ENCODE data around the gene MAMSTR. TPM values are rescaled to one million over a fixed set of nuclear protein-coding genes. Genes with fewer than 3 reads are reported as not detected.
A peak's percentile ranks its signal among the peaks of the same experiment; 100 is the strongest.
"Not testable (repeated sequence)": the region's sequence is repeated elsewhere in the genome, so short reads cannot be mapped to it uniquely, and the experiment has no call there.

Gene MAMSTR
- 1.7 and 1.9 TPM in 2 replicates for total RNA-seq (2022)
- Bru-seq, nascent RNA, result percentile 36 among the genes with signal in this experiment
- percentile 37 among the genes with signal in this experiment for BruChase-seq, experiment 1, labeled RNA remaining after a 2-hour chase
- BruChase-seq, experiment 2, labeled RNA remaining after a 6-hour chase, result percentile 30 among the genes with signal in this experiment
- long read RNA-seq, partial matches to known transcripts, result 8 of 13 reads
- long read RNA-seq, other reads (novel, unspliced or antisense), result 5 of 13 reads

GRCh38 chr19:48719263-48720171 is at the start of gene MAMSTR:
MAMSTR (minus strand) TSS chr19:48719725; CDS start chr19:48719031, 694 bp downstream.
- ChIA-PET CTCF (interaction anchor here (1.3 kb wide), 1 partner anchor 20 kb away, joined by 8 read pairs; no protein-coding TSS in a partner anchor), POLR2A (no interaction called here)
- TF ChIP-seq, protein P1, sequence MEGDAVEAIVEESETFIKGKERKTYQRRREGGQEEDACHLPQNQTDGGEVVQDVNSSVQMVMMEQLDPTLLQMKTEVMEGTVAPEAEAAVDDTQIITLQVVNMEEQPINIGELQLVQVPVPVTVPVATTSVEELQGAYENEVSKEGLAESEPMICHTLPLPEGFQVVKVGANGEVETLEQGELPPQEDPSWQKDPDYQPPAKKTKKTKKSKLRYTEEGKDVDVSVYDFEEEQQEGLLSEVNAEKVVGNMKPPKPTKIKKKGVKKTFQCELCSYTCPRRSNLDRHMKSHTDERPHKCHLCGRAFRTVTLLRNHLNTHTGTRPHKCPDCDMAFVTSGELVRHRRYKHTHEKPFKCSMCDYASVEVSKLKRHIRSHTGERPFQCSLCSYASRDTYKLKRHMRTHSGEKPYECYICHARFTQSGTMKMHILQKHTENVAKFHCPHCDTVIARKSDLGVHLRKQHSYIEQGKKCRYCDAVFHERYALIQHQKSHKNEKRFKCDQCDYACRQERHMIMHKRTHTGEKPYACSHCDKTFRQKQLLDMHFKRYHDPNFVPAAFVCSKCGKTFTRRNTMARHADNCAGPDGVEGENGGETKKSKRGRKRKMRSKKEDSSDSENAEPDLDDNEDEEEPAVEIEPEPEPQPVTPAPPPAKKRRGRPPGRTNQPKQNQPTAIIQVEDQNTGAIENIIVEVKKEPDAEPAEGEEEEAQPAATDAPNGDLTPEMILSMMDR (IDR thresholded peaks at IDR 0.05; ENCODE audit: insufficient read depth in 1 of 2, low read depth in 1 of 2, low read length in 1 of 2, severe bottlenecking in 1 of 2, unreplicated experiment in 1 of 2), result no peak
- Mint-ChIP-seq H3K36me3 (ENCODE audit: insufficient read depth, unreplicated experiment) (peaks cover 27% of the 10 kb centered on the region), H3K9me3 (ENCODE audit: unreplicated experiment) (no peaks in the 10 kb centered on the region), H3K27ac (ENCODE audit: unreplicated experiment) (peak within 1 kb of the TSS; percentile 97), H3K27me3 (ENCODE audit: insufficient read depth, unreplicated experiment) (no peaks in the 10 kb centered on the region), H3K4me3 (ENCODE audit: unreplicated experiment) (peak within 1 kb of the TSS; percentile 92), H3K4me1 (ENCODE audit: low read depth, unreplicated experiment) (peaks cover 27% of the 10 kb centered on the region)
- Histone ChIP-seq H3K4me3 (ENCODE audit: low read depth, low read length) (peak within 1 kb of the TSS; percentile 79), H3K36me3 (ENCODE audit: control insufficient read depth, insufficient read depth, low read length) (no peaks in the 10 kb centered on the region), H3K9me3 (no peaks in the 10 kb centered on the region), H3K27me3 (replicated peaks; ENCODE audit: control insufficient read depth, insufficient read depth, low read length) (no peaks in the 10 kb centered on the region), H3K4me1 (peaks cover 16% of the 10 kb centered on the region)
- intact Hi-C loops (cut with micrococcal nuclease; ENCODE audit: unreplicated experiment), result loop anchor here (1.0 kb wide), 1 partner anchor 19 kb away; no protein-coding TSS in a partner anchor
- no TSS peak for BruUV-seq (replicated peaks)
- DNase-seq, result no peak

GRCh38 chr19:48768994-48769713 is 49.6 kb upstream of the MAMSTR start:
- H3K9me3 ChIP-seq, result no peaks in the 10 kb centered on the region
- TF ChIP-seq, protein P1 (IDR thresholded peaks at IDR 0.05; ENCODE audit: insufficient read depth in 1 of 2, low read depth in 1 of 2, low read length in 1 of 2, severe bottlenecking in 1 of 2, unreplicated experiment in 1 of 2), result no peak
- ChIA-PET CTCF (interaction anchor here (0.6 to 1.2 kb wide), 2 partner anchors 74 to 429 kb away, joined by 4 to 6 read pairs; no protein-coding TSS in a partner anchor), POLR2A (no interaction called here)
- no TSS peak for BruUV-seq (replicated peaks)
- Mint-ChIP-seq H3K4me3 (ENCODE audit: unreplicated experiment) (no peak overlapping the region), H3K27ac (ENCODE audit: unreplicated experiment) (no peak overlapping the region), H3K9me3 (ENCODE audit: unreplicated experiment) (no peaks in the 10 kb centered on the region), H3K27me3 (ENCODE audit: insufficient read depth, unreplicated experiment) (no peaks in the 10 kb centered on the region), H3K36me3 (ENCODE audit: insufficient read depth, unreplicated experiment) (no peaks in the 10 kb centered on the region), H3K4me1 (ENCODE audit: low read depth, unreplicated experiment) (no peaks in the 10 kb centered on the region)
- no peaks in the 10 kb centered on the region for H3K27me3 ChIP-seq (replicated peaks; ENCODE audit: control insufficient read depth, insufficient read depth, low read length)
- intact Hi-C loops (cut with micrococcal nuclease; ENCODE audit: unreplicated experiment), result no loop called here
- H3K4me3 ChIP-seq (ENCODE audit: low read depth, low read length), result no peak overlapping the region
- H3K36me3 ChIP-seq (ENCODE audit: control insufficient read depth, insufficient read depth, low read length), result no peaks in the 10 kb centered on the region
- H3K4me1 ChIP-seq, result peaks cover 4% of the 10 kb centered on the region; the same call in 1 of the 2 replicates
- DNase-seq, result no peak

DNA sequence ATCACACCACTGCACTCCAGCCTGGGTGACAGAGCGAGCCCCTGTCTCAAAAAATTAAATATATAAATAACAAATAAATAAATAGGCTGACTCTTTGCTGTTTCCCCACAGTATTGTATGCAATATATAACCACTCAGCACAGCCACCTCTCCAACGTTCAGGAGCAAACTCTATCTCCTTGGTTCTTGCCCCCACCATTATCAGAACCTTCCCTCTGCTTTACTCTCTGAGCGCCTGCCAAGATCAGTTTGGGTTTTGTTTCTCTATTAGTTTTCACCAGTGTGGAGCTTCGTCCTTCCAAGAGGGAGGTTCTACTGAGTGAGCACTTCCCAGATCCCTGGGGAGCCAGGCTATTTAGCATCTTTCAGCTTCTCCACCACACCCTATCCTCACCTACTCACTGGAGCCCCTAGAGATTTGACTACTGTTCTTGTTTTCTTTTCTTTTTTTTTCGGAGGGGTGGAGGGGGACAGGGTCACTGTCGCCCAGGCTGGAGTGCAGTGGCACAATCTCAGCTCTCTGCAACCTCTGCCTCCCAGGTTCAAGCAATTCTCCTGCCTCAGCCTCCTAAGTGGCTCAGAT is 48.7 kb upstream of the MAMSTR start:
- H3K36me3 Mint-ChIP-seq (ENCODE audit: insufficient read depth, unreplicated experiment); BruUV-seq (replicated peaks); POLR2A ChIA-PET; H3K27me3 ChIP-seq (replicated peaks; ENCODE audit: control insufficient read depth, insufficient read depth, low read length); DNase-seq; H3K4me1 ChIP-seq; H3K4me3 Mint-ChIP-seq (ENCODE audit: unreplicated experiment); H3K4me3 ChIP-seq (ENCODE audit: low read depth, low read length); intact Hi-C loops (cut with micrococcal nuclease; ENCODE audit: unreplicated experiment); H3K27ac Mint-ChIP-seq (ENCODE audit: unreplicated experiment); H3K27me3 Mint-ChIP-seq (ENCODE audit: insufficient read depth, unreplicated experiment); H3K36me3 ChIP-seq (ENCODE audit: control insufficient read depth, insufficient read depth, low read length); H3K9me3 Mint-ChIP-seq (ENCODE audit: unreplicated experiment); H3K4me1 Mint-ChIP-seq (ENCODE audit: low read depth, unreplicated experiment); H3K9me3 ChIP-seq: not testable (repeated sequence)
- CTCF ChIA-PET, result interaction anchor here (0.7 to 1.2 kb wide), 2 partner anchors 32 to 74 kb away, joined by 4 to 5 read pairs; no protein-coding TSS in a partner anchor

DNA sequence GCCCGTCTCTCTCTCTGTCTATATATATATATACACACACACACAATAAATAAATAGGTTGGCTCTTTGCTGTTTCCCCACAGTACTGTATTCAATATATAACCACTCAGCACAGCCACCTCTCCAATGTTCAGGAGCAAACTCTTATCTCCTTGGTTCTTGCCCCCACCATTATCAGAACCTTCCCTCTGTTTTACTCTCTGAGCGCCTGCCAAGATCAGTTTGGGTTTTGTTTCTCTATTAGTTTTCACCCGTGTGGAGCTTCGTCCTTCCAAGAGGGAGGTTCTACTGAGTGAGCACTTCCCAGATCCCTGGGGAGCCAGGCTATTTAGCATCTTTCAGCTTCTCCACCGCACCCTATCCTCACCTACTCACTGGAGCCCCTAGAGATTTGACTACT is 46.3 kb upstream of the MAMSTR start:
- H3K4me1 Mint-ChIP-seq (ENCODE audit: low read depth, unreplicated experiment); H3K36me3 Mint-ChIP-seq (ENCODE audit: insufficient read depth, unreplicated experiment); BruUV-seq (replicated peaks); H3K36me3 ChIP-seq (ENCODE audit: control insufficient read depth, insufficient read depth, low read length); H3K27me3 Mint-ChIP-seq (ENCODE audit: insufficient read depth, unreplicated experiment); H3K4me3 Mint-ChIP-seq (ENCODE audit: unreplicated experiment); H3K9me3 Mint-ChIP-seq (ENCODE audit: unreplicated experiment); H3K9me3 ChIP-seq; DNase-seq; H3K27me3 ChIP-seq (replicated peaks; ENCODE audit: control insufficient read depth, insufficient read depth, low read length); H3K4me3 ChIP-seq (ENCODE audit: low read depth, low read length); CTCF ChIA-PET; POLR2A ChIA-PET; H3K4me1 ChIP-seq; intact Hi-C loops (cut with micrococcal nuclease; ENCODE audit: unreplicated experiment); H3K27ac Mint-ChIP-seq (ENCODE audit: unreplicated experiment): not testable (repeated sequence)
